Kidney epithelial cell (primary cell): Measurements from ENCODE around the gene ABCB11. TPM values are rescaled to one million over a fixed set of nuclear protein-coding genes. Genes with fewer than 3 reads are reported as not detected.
A peak's percentile ranks its signal among the peaks of the same experiment; 100 is the strongest.

Experiments used
- DNase-seq: peaks from one replicate; pipeline ENCODE4 v3.0.0-alpha.2; 2010; ENCODE audit warnings: low read depth
- H3K27me3 ChIP-seq: 2 replicates; pipeline ENCODE4 v1.6.0; 2011; ENCODE audit warnings: low read length; ENCODE audit not compliant: control insufficient read depth, insufficient read depth
- H3K36me3 ChIP-seq: 2 replicates; pipeline ENCODE4 v1.5.1; 2011; ENCODE audit warnings: low read length; ENCODE audit not compliant: control insufficient read depth, insufficient read depth
- H3K4me3 ChIP-seq: 2 replicates; pipeline ENCODE4 v1.5.1; 2011; ENCODE audit warnings: low read depth, mild to moderate bottlenecking, control low read depth, low read length
- CTCF ChIP-seq: IDR thresholded peaks from 2 replicates; pipeline ENCODE4 v1.5.1; 2011; ENCODE audit warnings: mild to moderate bottlenecking, moderate library complexity, low read length, control low read depth, inconsistent platforms; ENCODE audit not compliant: insufficient read depth, poor library complexity, severe bottlenecking
- total RNA-seq: library from RNA; depleted of rRNA; stranded (reverse); fragments of >200 nt; gene quantifications from 2 replicates; pipeline ENCODE4 v1.2.3, GENCODE V29; 2015

ABCB11 gene
- total RNA-seq = not detected in 2 replicates

DNA sequence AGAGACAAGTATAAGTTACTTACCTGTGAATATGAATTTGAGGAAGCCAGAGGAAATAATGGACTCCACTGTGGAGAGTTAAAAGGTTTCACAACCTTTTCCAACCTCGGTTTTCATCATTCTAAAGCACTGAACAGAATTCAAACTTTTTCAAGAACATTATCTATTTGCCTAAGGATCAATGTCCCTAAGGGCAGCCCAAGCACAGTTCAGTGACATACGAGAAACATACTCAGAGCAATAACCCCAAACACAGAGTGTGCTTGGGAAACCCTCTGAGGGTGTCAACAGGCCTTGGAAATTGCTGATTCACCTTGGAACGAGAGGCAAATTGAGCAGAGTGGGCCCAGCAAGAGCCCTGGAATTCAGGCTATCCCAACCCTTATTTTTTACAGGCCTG lies at the start of gene ABCB11:
Gene ABCB11, minus strand, starts transcription at position 123 of the 400 bp plus-strand sequence. CDS start 13,199 bp downstream, outside the sequence.
- Histone ChIP-seq H3K4me3 (no peak within 1 kb of the TSS), H3K27me3 (no peaks in the 10 kb centered on the region), H3K36me3 (no peaks in the 10 kb centered on the region)
- DNase-seq = no peak
- no peak for TF ChIP-seq CTCF

GRCh38 chr2:169080250-169081069 lies 49.3 kb upstream of the ABCB11 start:
- no peak for TF ChIP-seq CTCF
- Histone ChIP-seq H3K4me3 (no peak overlapping the region), H3K36me3 (no peaks in the 10 kb centered on the region), H3K27me3 (no peaks in the 10 kb centered on the region)
- DNase-seq = peak; percentile 31

- Histone ChIP-seq H3K27me3 (no peaks in the 10 kb centered on the region), H3K4me3 (no peak overlapping the region), H3K36me3 (no peaks in the 10 kb centered on the region)
- TF ChIP-seq CTCF = no peak
- no peak for DNase-seq
These were observed 46.6 kb upstream of the ABCB11 start for GRCh38 chr2:169077674-169078240.

DNA sequence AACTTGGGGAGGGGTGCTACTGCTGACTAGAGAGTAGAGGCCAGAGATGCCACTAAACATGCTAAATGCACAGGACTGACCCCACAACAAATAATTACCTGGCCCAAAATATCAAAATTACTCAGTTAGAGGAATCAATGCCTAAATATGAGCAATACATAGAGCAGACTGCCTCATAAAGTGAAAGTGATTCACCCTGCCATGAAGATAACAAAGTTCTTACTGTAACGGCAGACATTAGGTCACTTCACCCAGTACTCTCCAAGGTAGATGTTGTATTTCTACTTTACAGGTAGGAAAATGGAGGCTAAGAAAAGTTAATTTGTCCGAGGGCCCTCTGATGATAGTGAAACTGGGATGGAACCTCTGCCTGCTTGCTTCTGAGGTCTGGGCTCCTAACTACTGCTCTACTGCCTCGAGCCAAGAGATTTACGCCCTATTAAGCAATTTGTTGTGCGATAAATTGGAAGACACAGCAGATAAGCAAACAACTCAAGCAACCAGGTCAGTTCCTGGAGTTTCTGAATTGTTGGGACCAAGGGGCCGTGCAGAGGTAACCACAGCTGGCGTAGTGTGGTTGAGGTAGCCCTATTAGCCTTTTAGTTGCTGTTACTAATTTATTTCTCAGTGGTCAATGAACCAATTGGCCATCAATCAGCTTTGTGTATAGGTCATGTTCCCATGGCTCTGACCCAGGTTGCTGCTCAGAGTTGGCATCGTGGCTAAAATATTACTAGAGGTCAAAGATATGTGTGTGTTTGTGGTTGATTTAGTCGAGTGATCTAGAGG lies 43.0 kb upstream of the ABCB11 start:
- Histone ChIP-seq H3K4me3 (no peak overlapping the region), H3K36me3 (no peaks in the 10 kb centered on the region), H3K27me3 (no peaks in the 10 kb centered on the region)
- DNase-seq = peak; percentile 79
- TF ChIP-seq CTCF = no peak

DNA sequence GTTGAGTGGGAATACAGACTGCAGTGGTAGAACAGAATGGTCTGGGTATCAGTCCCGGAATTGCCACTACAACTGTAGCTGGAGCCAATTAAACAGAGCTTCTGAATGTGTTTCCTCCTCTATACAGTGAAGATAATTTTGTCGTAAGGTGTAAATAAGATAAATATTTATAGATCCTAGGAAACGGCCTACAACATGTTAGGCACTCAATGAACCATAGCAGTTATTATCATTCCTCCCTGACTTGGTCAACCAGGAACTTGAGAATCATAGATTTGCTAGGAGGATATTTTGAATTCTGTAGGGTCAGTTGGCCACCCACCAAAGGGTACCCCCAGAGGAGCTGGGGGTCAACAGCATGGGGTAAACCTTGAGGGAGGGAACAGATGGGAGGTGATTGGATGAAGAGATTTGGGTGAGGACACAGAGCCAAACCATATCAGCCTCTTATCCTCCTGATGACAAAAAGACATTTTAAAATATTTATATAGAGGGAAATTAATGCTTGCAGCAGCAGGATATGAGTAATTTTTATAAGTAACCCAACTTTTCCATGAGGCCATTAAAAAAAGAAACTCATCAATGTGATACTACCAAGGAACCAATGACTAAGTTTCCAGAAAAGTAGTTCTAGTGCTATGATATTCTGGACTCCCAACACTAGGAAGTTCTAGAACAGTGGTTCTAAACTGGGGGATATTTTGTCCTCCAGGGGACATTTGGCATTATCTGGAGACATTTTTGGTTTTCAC lies 42.3 kb upstream of the ABCB11 start:
- no peak for TF ChIP-seq CTCF
- no peaks in the 10 kb centered on the region for H3K27me3 ChIP-seq
- no peak for DNase-seq
- H3K4me3 ChIP-seq = no peak overlapping the region
- no peaks in the 10 kb centered on the region for H3K36me3 ChIP-seq
